ENCODE results near the gene CMC2.

CMC2 gene

GRCh38 chr16:80976946-80977345 lies 29.7 kb downstream of the CMC2 start:
- DNase-seq, result no peak

- DNase-seq, result no peak
Observed at GRCh38 chr16:80974649-80975376, 31.9 kb downstream of the CMC2 start.

- no peak for DNase-seq
Observed at GRCh38 chr16:80973991-80974390, 32.7 kb downstream of the CMC2 start.

- DNase-seq, result no peak
Observed at GRCh38 chr16:80972611-80973010, 34.1 kb downstream of the CMC2 start.

GRCh38 chr16:80971819-80972218 lies 34.9 kb downstream of the CMC2 start:
- no peak for DNase-seq

DNA sequence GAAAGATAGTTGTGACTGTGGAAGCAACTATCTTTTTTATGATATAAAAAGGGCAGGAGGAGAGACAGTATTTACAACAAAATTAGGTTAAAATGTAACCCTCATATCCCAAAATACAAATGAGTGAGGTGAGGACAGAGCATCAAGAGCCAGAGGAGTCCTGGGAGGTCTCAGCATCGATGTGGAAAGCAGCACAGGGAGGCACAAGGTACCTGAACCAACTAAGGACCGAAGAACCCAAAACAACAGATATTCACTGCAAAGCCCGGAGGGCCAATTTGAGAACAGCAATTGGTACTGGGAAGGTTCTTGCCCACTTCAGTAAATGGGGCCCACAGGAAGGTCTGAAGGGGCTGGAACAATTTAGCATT lies 37.6 kb downstream of the CMC2 start:
- no peak for DNase-seq

DNA sequence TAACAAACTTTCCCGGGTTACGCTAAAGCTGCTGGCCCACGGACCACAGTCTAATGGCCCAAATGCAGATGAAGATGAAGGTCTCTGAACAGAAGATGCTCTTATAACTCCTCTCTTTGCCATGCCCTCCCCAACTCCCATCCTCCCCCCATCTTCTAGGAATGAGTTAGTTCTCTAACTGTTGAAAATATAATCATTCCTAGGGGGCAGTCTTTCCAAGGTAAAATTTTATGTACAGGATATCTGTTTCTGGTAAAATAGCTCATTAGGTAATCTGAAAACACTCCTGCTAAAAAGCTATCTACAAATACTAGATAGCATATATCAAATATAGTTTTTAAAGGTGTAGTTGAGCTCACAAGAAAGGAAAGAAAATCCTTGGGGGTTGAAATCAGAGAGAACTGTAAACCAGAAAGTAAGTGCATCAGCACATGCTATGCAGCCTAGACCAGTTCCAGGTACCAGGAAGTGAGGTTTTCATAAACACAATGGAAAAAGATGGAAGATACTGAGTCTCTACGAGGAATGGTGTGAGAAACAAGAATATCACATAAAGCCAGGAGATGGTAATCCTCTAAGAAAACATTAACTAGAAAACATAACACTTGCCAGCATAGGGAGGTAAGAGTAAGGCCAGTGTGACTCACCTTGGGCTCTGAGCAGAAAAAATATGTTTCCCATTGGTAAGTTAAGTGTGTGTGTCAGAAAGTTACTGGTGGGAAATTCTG lies 38.1 kb downstream of the CMC2 start:
- DNase-seq, result no peak

GRCh38 chr16:80966617-80967016 lies 40.1 kb downstream of the CMC2 start:
- DNase-seq, result no peak

- no peak for DNase-seq
Observed at GRCh38 chr16:80964351-80964750, 42.3 kb downstream of the CMC2 start.

DNA sequence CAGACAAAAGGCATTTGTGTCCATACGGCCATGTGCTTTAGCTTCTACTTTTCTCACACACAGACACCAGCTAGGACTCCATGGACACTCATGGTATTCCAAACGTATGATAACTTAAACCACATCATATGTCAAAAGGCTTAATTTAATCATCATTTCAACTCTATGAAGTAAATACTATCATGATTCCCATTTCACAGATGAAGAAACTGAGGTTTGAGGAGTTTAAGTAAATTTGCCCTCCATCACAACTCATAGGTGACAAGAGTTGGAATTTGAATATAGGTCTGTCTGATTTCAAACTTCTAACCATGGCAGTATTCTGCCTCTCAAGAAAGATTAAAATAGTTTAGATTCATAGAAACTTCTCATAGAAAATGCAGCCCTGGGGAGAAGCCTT lies 43.8 kb downstream of the CMC2 start:
- DNase-seq, result no peak

GRCh38 chr16:80958284-80958683 lies 48.4 kb downstream of the CMC2 start:
- DNase-seq, result no peak

- DNase-seq, result no peak
Observed at GRCh38 chr16:80954985-80955384, 51.7 kb downstream of the CMC2 start.

- peak in 30 of 58 donors; percentile 9 to 67 (median 25) for DNase-seq
Observed at GRCh38 chr16:80948886-80949493, 57.7 kb downstream of the CMC2 start.

DNA sequence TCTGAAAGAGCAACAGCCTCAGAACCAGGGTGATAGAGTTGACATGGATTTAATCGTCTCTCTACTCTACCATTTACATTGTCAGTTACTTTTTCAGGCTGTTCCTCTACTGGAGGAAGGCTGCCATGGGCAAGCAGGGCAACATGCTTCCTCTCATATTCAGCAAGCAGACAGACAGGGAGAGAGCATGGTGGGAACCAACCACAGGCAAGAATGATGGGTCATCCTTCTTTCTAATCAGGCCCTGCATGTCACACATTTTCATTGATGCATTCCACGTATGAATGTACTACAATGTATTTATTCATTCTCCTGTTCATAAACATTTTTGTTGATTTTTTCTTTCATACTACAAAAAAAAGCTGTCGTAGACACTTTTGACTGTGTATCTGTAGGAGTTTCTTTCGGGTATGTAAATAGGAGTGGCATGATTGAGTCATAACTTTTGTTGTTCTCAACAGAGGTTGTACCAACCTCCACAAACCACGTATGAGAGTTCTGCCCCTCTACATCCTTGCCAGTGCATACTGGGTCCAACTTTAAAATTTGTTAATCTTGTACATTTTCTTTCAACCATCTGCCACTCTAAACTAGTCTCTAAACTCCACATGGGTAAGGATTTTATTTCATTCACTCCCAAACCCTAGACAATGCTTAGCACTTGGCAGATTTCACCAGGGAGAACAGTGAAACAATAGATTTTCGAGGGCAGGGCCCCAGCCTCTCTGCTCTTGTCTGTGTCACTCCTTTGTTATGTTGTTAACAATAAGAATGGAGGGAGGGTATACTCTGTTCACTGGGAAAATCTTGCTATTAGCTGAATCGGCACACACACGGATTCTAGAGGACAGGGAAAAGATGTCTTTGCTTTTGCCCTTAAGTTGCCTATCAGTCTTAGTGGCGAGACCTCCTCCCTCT lies 58.7 kb downstream of the CMC2 start:
- peak in 21 of 58 donors; percentile 4 to 70 (median 20) for DNase-seq

DNA sequence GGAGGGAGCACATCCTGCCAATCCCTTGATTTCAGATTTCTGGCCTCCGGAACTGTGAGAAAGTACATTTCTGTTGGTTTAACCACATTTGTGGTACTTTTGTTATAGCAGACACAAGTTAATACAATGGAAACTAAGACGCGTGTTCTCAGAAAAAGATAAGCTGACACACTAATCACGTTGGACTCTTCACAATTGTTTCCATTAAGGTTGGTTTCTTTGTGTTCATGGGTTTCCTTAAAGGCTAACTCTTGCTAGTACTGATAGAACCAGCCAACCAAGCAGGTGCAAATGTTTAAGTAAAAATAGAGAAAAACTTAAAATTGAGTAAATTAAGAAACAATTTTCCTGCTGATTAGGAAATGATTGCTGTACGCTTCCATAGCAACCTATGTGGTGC lies 59.4 kb downstream of the CMC2 start:
- DNase-seq, result no peak

DNA sequence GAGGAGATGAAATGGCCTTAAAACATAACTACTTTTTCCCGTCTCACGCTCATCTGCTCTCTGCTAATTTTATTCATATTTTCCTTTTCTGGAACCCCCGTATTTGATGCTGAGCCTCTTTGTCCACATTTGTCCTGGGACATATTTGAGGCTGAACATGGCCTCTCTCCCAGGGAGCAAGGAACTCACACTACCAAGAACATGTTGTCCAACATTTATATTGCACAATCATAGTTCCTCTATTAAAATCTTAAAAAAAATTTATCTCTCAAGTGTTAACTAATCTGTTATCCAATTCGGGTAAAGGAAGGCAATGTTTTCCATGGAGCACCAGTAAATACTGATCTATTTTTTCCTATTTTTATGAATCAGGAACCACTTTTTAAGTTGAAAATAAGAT lies 60.2 kb downstream of the CMC2 start:
- DNase-seq, result no peak

DNA sequence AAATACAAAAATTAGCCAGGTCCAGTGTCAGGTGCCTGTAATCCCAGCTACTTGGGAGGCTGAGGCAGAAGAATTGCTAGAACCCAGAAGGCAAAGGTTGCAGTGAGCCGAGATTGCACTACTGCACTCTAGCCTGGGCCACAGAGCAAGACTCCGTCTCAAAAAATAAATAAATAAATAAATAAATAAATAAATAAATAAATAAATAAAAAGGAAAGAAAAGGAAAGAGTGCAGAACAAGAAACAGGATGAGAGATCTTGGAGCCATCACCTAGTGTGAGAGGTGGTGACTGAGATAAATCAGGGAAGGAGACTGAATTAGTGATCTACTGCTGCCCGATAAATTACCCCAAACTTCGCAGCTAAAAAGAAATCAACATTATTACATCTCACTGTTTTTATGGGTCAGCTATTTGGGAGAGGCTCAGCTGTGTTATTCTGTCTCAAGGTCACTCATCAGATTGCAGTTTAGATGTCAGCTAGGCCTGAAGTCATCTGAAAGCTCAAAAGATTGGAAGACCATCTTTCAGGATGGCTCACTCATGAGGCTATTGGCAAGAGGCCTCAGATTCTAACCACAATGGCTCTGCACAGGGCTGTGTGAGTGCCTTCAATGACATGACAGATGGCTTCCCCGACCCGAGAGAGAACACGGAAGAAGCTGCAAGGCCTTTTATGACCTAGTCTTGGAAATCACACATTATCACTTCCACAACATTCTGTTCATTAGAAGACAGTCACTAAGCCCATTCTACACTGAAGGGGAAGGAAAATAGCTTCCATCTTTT lies 66.4 kb downstream of the CMC2 start:
- no peak for DNase-seq

GRCh38 chr16:80938879-80939260 lies 67.8 kb downstream of the CMC2 start:
- no peak for DNase-seq

DNA sequence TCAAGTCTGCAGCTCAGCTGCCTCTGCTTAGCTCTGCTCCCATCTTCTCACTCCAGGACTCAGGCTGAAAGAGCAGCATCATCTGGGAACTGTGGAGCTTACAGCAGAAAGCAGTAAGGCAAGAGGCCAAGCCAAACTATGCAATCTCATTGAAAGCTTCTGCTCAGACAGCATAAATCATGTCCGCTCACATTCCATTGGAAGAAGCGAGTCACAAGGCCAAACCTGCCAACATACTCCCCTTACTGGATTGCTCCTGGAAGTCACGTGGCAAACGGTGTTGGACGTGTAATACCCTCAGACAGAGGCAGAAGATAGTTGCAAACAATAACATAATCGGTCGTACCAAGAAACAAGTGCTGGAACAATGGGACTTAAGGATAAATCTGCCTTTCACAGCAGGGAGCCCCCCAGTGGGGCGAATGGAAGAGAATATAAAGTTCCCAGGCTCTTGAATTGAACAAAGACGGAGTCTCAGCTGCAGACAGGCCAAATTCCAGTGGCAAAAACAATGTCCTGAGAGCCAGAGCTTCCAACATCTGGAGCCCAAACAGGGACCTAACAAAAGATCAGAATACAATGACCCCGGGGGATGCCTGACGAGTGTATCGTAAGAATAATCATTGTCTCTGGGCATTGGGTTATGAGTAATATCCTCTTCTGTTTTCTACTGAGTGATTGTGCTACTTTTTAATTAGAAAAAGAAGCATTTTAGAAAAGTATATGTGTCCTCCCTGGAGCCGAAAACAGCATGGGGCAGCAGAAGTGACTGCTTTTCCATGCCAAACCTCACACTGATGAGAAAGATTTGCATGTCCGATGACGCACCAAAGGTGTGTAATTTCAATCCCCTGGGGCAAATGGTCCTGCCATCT lies 68.4 kb downstream of the CMC2 start:
- DNase-seq, result peak in 1 of 58 donors; percentile 23

- DNase-seq, result no peak
Observed at GRCh38 chr16:80936410-80936809, 70.3 kb downstream of the CMC2 start.
